Mesodermal cell (in vitro differentiated cells): ENCODE results near the gene ANKRD52.

Experiments
- H3K27ac ChIP-seq: 2 replicates; pipeline ENCODE4 v1.7.0; 2013; ENCODE audit warnings: mild to moderate bottlenecking, low read depth, low read length, moderate library complexity; ENCODE audit not compliant: severe bottlenecking
- H3K36me3 ChIP-seq: 2 replicates; pipeline ENCODE4 v1.7.1; 2013; ENCODE audit warnings: mild to moderate bottlenecking, low read length, moderate library complexity; ENCODE audit not compliant: control insufficient read depth, insufficient read depth
- H3K4me1 ChIP-seq: one replicate; pipeline ENCODE4 v1.7.1; 2013; ENCODE audit warnings: mild to moderate bottlenecking, low read length; ENCODE audit not compliant: insufficient read depth, control insufficient read depth, poor library complexity, severe bottlenecking
- H3K4me3 ChIP-seq: 2 replicates; pipeline ENCODE4 v1.7.0; 2013; ENCODE audit warnings: low read length, control low read depth, mild to moderate bottlenecking; ENCODE audit not compliant: insufficient read depth, poor library complexity, severe bottlenecking; ENCODE audit errors: extremely low read depth
- H3K9me3 ChIP-seq: 2 replicates; pipeline ENCODE4 v1.7.1; 2013; ENCODE audit warnings: mild to moderate bottlenecking, low read length, moderate library complexity; ENCODE audit not compliant: control insufficient read depth
- WGBS, 2 experiments: methylation state at CpG; one replicate each; pipeline ENCODE4 v1.1.5; 2013; ENCODE audit warnings: missing lambda C conversion rate in 2 of 2; ENCODE audit not compliant: insufficient coverage in 2 of 2; 5-methylcytosine and 5-hydroxymethylcytosine counted together

ANKRD52 gene

GRCh38 chr12:56190695-56191155 lies 67.5 kb downstream of the ANKRD52 start:
- peak overlapping the region; percentile 89 for H3K4me3 ChIP-seq
- peak overlapping the region; percentile 4 for H3K27ac ChIP-seq
- peaks cover 19% of the 10 kb centered on the region for H3K36me3 ChIP-seq
- peaks cover 10% of the 10 kb centered on the region for H3K4me1 ChIP-seq
- 41 to 52% methylated on average over 5 to 7 of the region's 9 CpGs for WGBS, 2 experiments
- peaks cover 4% of the 10 kb centered on the region for H3K9me3 ChIP-seq

GRCh38 chr12:56189918-56190694 lies 68.1 kb downstream of the ANKRD52 start:
- WGBS, 2 experiments = 4 to 6% methylated on average over 14 to 28 of the region's 42 CpGs
- Histone ChIP-seq H3K4me3 (peak overlapping the region; percentile 89), H3K4me1 (peaks cover 10% of the 10 kb centered on the region)

GRCh38 chr12:56189099-56189917 lies 68.9 kb downstream of the ANKRD52 start, which contains the start of gene SMARCC2:
Gene SMARCC2, minus strand, starts transcription at chr12:56189483. Its CDS starts 22 bp downstream, at chr12:56189461.
- Histone ChIP-seq H3K4me1 (peaks cover 10% of the 10 kb centered on the region), H3K9me3 (peaks cover 4% of the 10 kb centered on the region), H3K4me3 (peak within 1 kb of the TSS; percentile 89), H3K27ac (peak within 1 kb of the TSS; percentile 81), H3K36me3 (peaks cover 33% of the 10 kb centered on the region)
- 0% methylated on average over 51 to 73 of the region's 93 CpGs for WGBS, 2 experiments

More at GRCh38 chr12:56189918-56190694, 68.1 kb downstream of the ANKRD52 start:
- Histone ChIP-seq H3K9me3 (peaks cover 4% of the 10 kb centered on the region), H3K36me3 (peaks cover 25% of the 10 kb centered on the region), H3K27ac (peak overlapping the region; percentile 57)

- H3K4me1 ChIP-seq = peaks cover 10% of the 10 kb centered on the region
- peaks cover 4% of the 10 kb centered on the region for H3K9me3 ChIP-seq
- H3K36me3 ChIP-seq = peaks cover 39% of the 10 kb centered on the region
- peak overlapping the region; percentile 89 for H3K4me3 ChIP-seq
- peak overlapping the region; percentile 81 for H3K27ac ChIP-seq
- WGBS, 2 experiments = 0 to 1% methylated on average over 11 to 12 of the region's 17 CpGs
Measured at GRCh38 chr12:56188778-56189098, 69.4 kb downstream of the ANKRD52 start.

GRCh38 chr12:56188131-56188777 lies 69.9 kb downstream of the ANKRD52 start:
- H3K27ac ChIP-seq = peak overlapping the region; percentile 81
- 20 to 24% methylated on average over 6 to 8 of the region's 10 CpGs for WGBS, 2 experiments
- H3K4me1 ChIP-seq = peaks cover 10% of the 10 kb centered on the region
- peak overlapping the region; percentile 89 for H3K4me3 ChIP-seq
- H3K9me3 ChIP-seq = peaks cover 1% of the 10 kb centered on the region
- H3K36me3 ChIP-seq = peaks cover 44% of the 10 kb centered on the region
